Gastrocnemius medialis (tissue), 4 donors: ENCODE data around the gene C11orf21.

ENCODE experiments used
- CTCF ChIP-seq, 5 experiments: fragments of 450-650 bp in 3 of 5; fragments of 200-600 bp in 2 of 5; sonication (generic) in 2 of 5; IDR thresholded peaks in 4 of 5; conservative IDR thresholded peaks in 1 of 5; 1 replicate in 4 of 5; 2 replicates in 1 of 5; pipeline ENCODE4 v1.5.1; 2016 to 2019; ENCODE audit warnings: antibody characterized with exemption in 5 of 5, mild to moderate bottlenecking in 3 of 5, moderate library complexity in 3 of 5
- POLR2A ChIP-seq, 2 donors: fragments of 450-650 bp; IDR thresholded peaks; one replicate each; pipeline ENCODE4 v1.6.1; 2017; ENCODE audit warnings: antibody characterized with exemption in 2 of 2, mild to moderate bottlenecking in 2 of 2, moderate library complexity in 2 of 2

- TF ChIP-seq CTCF (IDR thresholded peaks at IDR 0.05 in 4 of 5, conservative IDR thresholded peaks at IDR 0.05 in 1 of 5) (no peak), POLR2A (IDR thresholded peaks at IDR 0.05) (no peak)
Observed at GRCh38 chr11:2297623-2298030, 4.1 kb downstream of the C11orf21 start.
